PC-3 (cell line): ENCODE data around the gene CYP26C1. TPM values are rescaled to one million over a fixed set of nuclear protein-coding genes. Genes with fewer than 3 reads are reported as not detected.

Source experiments
- ATAC-seq: fragments of 200-7000 bp; cut with Tn5 transposase; 2 replicates; pipeline ENCODE4 v1.9.1; 2020; ENCODE audit warnings: mild to moderate bottlenecking, moderate library complexity
- BruUV-seq: library from RNA; stranded (reverse); fragments of 400-500 nt; replicated peaks from 2 replicates; lab custom pipeline; 2021; lab: Mats Ljungman, UMichigan
- CTCF ChIA-PET: fragments of 300-600 bp; sonication (Branson Sonifier 250); formaldehyde crosslinking; loops from one replicate; lab custom pipeline; 2022; ENCODE audit warnings: antibody characterized with exemption; lab: Charles Lee
- POLR2A ChIA-PET: fragments of 300-600 bp; sonication (Branson Sonifier 250); formaldehyde crosslinking; loops from one replicate; lab custom pipeline; 2022; ENCODE audit warnings: antibody characterized with exemption; ENCODE audit not compliant: unreplicated experiment; lab: Charles Lee
- DNase-seq: peaks from one replicate; pipeline ENCODE4 v3.0.0-alpha.2; 2015
- H2AFZ ChIP-seq: fragments of 300-600 bp; sonication (generic); 2 replicates; pipeline ENCODE4 v1.6.0; 2016; ENCODE audit warnings: antibody characterized with exemption, low read length
- H3F3A ChIP-seq: fragments of 300-600 bp; sonication (generic); one replicate; pipeline ENCODE4 v1.6.0; 2017; ENCODE audit warnings: antibody characterized with exemption, low read length, control low read depth, mild to moderate bottlenecking; ENCODE audit not compliant: unreplicated experiment
- H3K27ac ChIP-seq: fragments of 300-600 bp; sonication (generic); 2 replicates; pipeline ENCODE4 v1.5.1; 2016; ENCODE audit warnings: mild to moderate bottlenecking, low read length
- H3K27me3 ChIP-seq: fragments of 300-600 bp; sonication (generic); 2 replicates; pipeline ENCODE4 v1.6.1; 2016; ENCODE audit warnings: low read length, mixed read lengths
- H3K36me3 ChIP-seq: fragments of 300-600 bp; sonication (generic); 2 replicates; pipeline ENCODE4 v1.6.1; 2016; ENCODE audit warnings: low read depth, mixed run types, low read length, mixed read lengths
- H3K4me1 ChIP-seq: fragments of 300-600 bp; sonication (generic); 2 replicates; pipeline ENCODE4 v1.5.1; 2016; ENCODE audit warnings: low read length; ENCODE audit not compliant: insufficient read depth
- H3K4me2 ChIP-seq: fragments of 300-600 bp; sonication (generic); 2 replicates; pipeline ENCODE4 v1.6.0; 2016; ENCODE audit warnings: low read length
- H3K4me3 ChIP-seq: fragments of 300-600 bp; sonication (generic); 2 replicates; pipeline ENCODE4 v1.5.1; 2016; ENCODE audit warnings: mild to moderate bottlenecking, low read length, mixed read lengths
- H3K79me2 ChIP-seq: fragments of 300-600 bp; sonication (generic); 2 replicates; pipeline ENCODE4 v1.6.1; 2017; ENCODE audit warnings: low read length, mixed read lengths
- H3K9ac ChIP-seq: fragments of 300-600 bp; sonication (generic); 2 replicates; pipeline ENCODE4 v1.6.0; 2016; ENCODE audit warnings: mild to moderate bottlenecking, low read length
- H3K9me2 ChIP-seq: fragments of 300-600 bp; sonication (generic); replicated peaks from 2 replicates; pipeline ENCODE4 v1.6.1; 2016; ENCODE audit warnings: mixed run types, low read length, mixed read lengths
- H3K9me3 ChIP-seq: fragments of 300-600 bp; sonication (generic); 2 replicates; pipeline ENCODE4 v1.6.1; 2016; ENCODE audit warnings: low read length, mixed read lengths
- H4K20me1 ChIP-seq: fragments of 300-600 bp; sonication (generic); 2 replicates; pipeline ENCODE4 v1.6.1; 2016; ENCODE audit warnings: low read length, mixed read lengths
- EZH2 ChIP-seq: fragments of 300-600 bp; sonication (generic); IDR thresholded peaks from one replicate; pipeline ENCODE4 v1.6.1; 2017; ENCODE audit warnings: antibody characterized with exemption, mild to moderate bottlenecking, low read length; ENCODE audit not compliant: unreplicated experiment
- EZH2phosphoT487 ChIP-seq: fragments of 300-600 bp; sonication (generic); IDR thresholded peaks from 2 replicates; pipeline ENCODE4 v1.6.1; 2018; ENCODE audit warnings: mild to moderate bottlenecking, antibody characterized with exemption, low read length, borderline replicate concordance
- intact Hi-C: fragments of 100-400 bp; cut with micrococcal nuclease; formaldehyde crosslinking; loops from 2 replicates; pipeline ENCODE4 v1.9.0; 2023
- total RNA-seq: library from RNA; depleted of rRNA; stranded (reverse); fragments of >200 nt; gene quantifications from 2 replicates; pipeline ENCODE4 v1.2.3, GENCODE V29; 2014
- TF ChIP-seq, protein P1 (sequence below): fragments of 300-600 bp; sonication (generic); conservative IDR thresholded peaks from 2 replicates; pipeline ENCODE4 v1.5.1; 2017; ENCODE audit warnings: antibody characterized with exemption, low read depth, mild to moderate bottlenecking, low read length

Gene CYP26C1
- total RNA-seq, 1 experiment from 2014 or later: not detected

DNA sequence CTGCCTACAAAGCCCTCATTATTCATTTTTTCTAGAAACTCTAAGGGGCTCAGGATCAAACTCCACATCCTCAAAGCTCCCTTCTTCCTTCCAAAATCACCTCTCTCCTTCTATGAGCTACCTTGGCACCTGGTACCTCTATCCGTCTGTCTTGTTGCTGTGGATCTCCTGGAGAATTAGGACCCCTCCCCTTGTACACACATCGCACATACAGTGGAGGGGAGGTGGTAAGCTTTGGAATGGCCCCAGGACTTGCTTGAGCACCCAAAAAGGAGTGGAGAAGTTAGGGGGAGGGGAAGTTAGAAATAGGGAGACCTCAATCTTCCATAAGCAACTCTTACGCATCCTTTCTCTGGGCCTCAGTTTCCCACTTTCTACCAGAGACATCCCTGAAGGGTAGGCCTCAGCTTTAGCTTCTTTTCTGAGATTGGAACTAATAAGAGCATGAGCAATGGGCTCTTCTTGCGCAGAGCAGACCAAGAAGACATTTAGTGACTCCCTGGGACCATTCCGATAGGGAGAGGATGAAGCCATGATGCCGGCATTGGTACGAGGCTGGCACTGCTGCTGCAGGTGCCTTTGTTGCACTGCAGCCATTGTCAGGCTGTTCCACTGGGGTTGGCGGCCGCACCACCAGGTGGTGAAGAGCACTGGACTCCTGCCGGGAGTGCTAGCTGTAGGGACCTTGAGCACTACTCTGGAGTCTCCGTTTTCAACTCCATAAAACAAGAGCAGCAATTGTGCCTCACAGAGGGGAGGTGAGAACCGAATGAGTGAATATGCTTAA, 4.5 kb downstream of the CYP26C1 start:
- H3K9me2 ChIP-seq: no peaks in the 10 kb centered on the region
- intact Hi-C loops: no loop called here
- BruUV-seq: no TSS peak
- no peaks in the 10 kb centered on the region for H3K36me3 ChIP-seq
- H3K4me1 ChIP-seq: no peaks in the 10 kb centered on the region
- DNase-seq (no peak), ATAC-seq (no peak)
- H3K9me3 ChIP-seq: no peaks in the 10 kb centered on the region
- H4K20me1 ChIP-seq: no peaks in the 10 kb centered on the region
- ChIA-PET CTCF (no interaction called here), POLR2A (no interaction called here)
- H3K4me2 ChIP-seq: no peak overlapping the region
- no peak overlapping the region for H3K9ac ChIP-seq
- H3K27ac ChIP-seq: no peak overlapping the region
- H2AFZ ChIP-seq: no peak overlapping the region
- no peak overlapping the region for H3K4me3 ChIP-seq
- TF ChIP-seq EZH2: no peak
- no peak for TF ChIP-seq EZH2phosphoT487
- TF ChIP-seq, protein P1, sequence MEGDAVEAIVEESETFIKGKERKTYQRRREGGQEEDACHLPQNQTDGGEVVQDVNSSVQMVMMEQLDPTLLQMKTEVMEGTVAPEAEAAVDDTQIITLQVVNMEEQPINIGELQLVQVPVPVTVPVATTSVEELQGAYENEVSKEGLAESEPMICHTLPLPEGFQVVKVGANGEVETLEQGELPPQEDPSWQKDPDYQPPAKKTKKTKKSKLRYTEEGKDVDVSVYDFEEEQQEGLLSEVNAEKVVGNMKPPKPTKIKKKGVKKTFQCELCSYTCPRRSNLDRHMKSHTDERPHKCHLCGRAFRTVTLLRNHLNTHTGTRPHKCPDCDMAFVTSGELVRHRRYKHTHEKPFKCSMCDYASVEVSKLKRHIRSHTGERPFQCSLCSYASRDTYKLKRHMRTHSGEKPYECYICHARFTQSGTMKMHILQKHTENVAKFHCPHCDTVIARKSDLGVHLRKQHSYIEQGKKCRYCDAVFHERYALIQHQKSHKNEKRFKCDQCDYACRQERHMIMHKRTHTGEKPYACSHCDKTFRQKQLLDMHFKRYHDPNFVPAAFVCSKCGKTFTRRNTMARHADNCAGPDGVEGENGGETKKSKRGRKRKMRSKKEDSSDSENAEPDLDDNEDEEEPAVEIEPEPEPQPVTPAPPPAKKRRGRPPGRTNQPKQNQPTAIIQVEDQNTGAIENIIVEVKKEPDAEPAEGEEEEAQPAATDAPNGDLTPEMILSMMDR: no peak
- no peaks in the 10 kb centered on the region for H3F3A ChIP-seq
- no peaks in the 10 kb centered on the region for H3K27me3 ChIP-seq
- H3K79me2 ChIP-seq: no peaks in the 10 kb centered on the region

- Histone ChIP-seq H3K27ac (no peak overlapping the region), H3K4me1 (no peaks in the 10 kb centered on the region), H3K9me3 (no peaks in the 10 kb centered on the region), H3K79me2 (no peaks in the 10 kb centered on the region), H3K27me3 (no peaks in the 10 kb centered on the region), H3K9ac (no peak overlapping the region), H3K36me3 (no peaks in the 10 kb centered on the region), H3F3A (no peaks in the 10 kb centered on the region), H4K20me1 (no peaks in the 10 kb centered on the region), H3K4me3 (no peak overlapping the region), H3K9me2 (no peaks in the 10 kb centered on the region), H2AFZ (no peak overlapping the region), H3K4me2 (no peak overlapping the region)
- ATAC-seq (no peak), DNase-seq (no peak)
- POLR2A ChIA-PET: no interaction called here
- intact Hi-C loops: no loop called here
- CTCF ChIA-PET: no interaction called here
- BruUV-seq: no TSS peak
- TF ChIP-seq EZH2 (no peak), EZH2phosphoT487 (no peak)
- TF ChIP-seq, protein P1: no peak
These were observed 5.3 kb downstream of the CYP26C1 start for GRCh38 chr10:93065675-93066543.
